ENCODE results near the gene HTR3D. TPM values are rescaled to one million over a fixed set of nuclear protein-coding genes. Genes with fewer than 3 reads are reported as not detected.

HTR3D gene
- total and polyA plus RNA-seq, 11 donors, result not detected

GRCh38 chr3:184011937-184012889, 19.3 kb upstream of the HTR3D start:
- peaks cover 0 to 56% (median 45%) of the 10 kb centered on the region in 9 donors for H3K36me3 ChIP-seq
- ATAC-seq (no peak), DNase-seq (no peak)
- no peak overlapping the region for H3K4me3 ChIP-seq
- peaks cover 0 to 44% (median 19%) of the 10 kb centered on the region in 12 donors for H3K4me1 ChIP-seq
- TF ChIP-seq, protein P1, sequence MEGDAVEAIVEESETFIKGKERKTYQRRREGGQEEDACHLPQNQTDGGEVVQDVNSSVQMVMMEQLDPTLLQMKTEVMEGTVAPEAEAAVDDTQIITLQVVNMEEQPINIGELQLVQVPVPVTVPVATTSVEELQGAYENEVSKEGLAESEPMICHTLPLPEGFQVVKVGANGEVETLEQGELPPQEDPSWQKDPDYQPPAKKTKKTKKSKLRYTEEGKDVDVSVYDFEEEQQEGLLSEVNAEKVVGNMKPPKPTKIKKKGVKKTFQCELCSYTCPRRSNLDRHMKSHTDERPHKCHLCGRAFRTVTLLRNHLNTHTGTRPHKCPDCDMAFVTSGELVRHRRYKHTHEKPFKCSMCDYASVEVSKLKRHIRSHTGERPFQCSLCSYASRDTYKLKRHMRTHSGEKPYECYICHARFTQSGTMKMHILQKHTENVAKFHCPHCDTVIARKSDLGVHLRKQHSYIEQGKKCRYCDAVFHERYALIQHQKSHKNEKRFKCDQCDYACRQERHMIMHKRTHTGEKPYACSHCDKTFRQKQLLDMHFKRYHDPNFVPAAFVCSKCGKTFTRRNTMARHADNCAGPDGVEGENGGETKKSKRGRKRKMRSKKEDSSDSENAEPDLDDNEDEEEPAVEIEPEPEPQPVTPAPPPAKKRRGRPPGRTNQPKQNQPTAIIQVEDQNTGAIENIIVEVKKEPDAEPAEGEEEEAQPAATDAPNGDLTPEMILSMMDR (IDR thresholded peaks at IDR 0.05), result no peak
- no peak for TF ChIP-seq POLR2A (IDR thresholded peaks at IDR 0.05)
- H3K27ac ChIP-seq, result no peak overlapping the region
- no peaks in the 10 kb centered on the region for H3K27me3 ChIP-seq
- intact Hi-C loops (cut with DNase I), result loop anchor here in 2 of 10 donors (10.0 kb wide), 2 partner anchors 123 to 233 kb away; partner anchors contain the start of genes ALG3 (in 2 of the 2), EEF1AKMT4 (in 2 of the 2) and EIF2B5 (in 1 of the 2)
- WGBS, 4 donors, result 84 to 91% (median 87%) methylated on average over 6 of the region's 6 CpGs
- no peaks in the 10 kb centered on the region for H3K9me3 ChIP-seq

- TF ChIP-seq, protein P1 (IDR thresholded peaks at IDR 0.05), result no peak
- peak in 1 of 2 donors; percentile 75 for TF ChIP-seq POLR2A (IDR thresholded peaks at IDR 0.05)
- peak overlapping the region; percentile 80 to 92 (median 84) for H3K27ac ChIP-seq
- 45 to 63% (median 57%) methylated on average over 10 of the region's 10 CpGs for WGBS, 4 donors
- DNase-seq (peak in 4 of 5 donors; percentile 41 to 76 (median 52)), ATAC-seq (peak; percentile 64 to 68 (median 66))
- H3K4me1 ChIP-seq, result peaks cover 0 to 33% (median 15%) of the 10 kb centered on the region in 12 donors
- intact Hi-C loops (cut with DNase I), result loop anchor here in 8 of 10 donors (2.0 to 10.0 kb wide), 9 partner anchors 117 to 282 kb away; partner anchors contain the start of genes ALG3 (in 4 of the 8), EEF1AKMT4 (in 4 of the 8), EIF2B5 (in 3 of the 8) and PSMD2 (in 1 of the 8)
- H3K9me3 ChIP-seq, result no peaks in the 10 kb centered on the region
- peaks cover 0 to 33% (median 22%) of the 10 kb centered on the region in 9 donors for H3K36me3 ChIP-seq
- no peaks in the 10 kb centered on the region for H3K27me3 ChIP-seq
- H3K4me3 ChIP-seq, result peak overlapping the region in 11 of 12 donors; percentile 23 to 95 (median 52)
Observed at GRCh38 chr3:184015381-184016019, 16.0 kb upstream of the HTR3D start.

GRCh38 chr3:184016169-184016570, 15.4 kb upstream of the HTR3D start:
- Histone ChIP-seq H3K9me3 (no peaks in the 10 kb centered on the region), H3K36me3 (peaks cover 0 to 26% (median 21%) of the 10 kb centered on the region in 9 donors), H3K27ac (peak overlapping the region; percentile 80 to 92 (median 84)), H3K27me3 (no peaks in the 10 kb centered on the region), H3K4me3 (peak overlapping the region in 9 of 12 donors; percentile 1 to 99 (median 78)), H3K4me1 (peaks cover 0 to 33% (median 15%) of the 10 kb centered on the region in 12 donors)
- intact Hi-C loops (cut with DNase I), result loop anchor here in 8 of 10 donors (2.0 to 10.0 kb wide), 9 partner anchors 116 to 281 kb away; partner anchors contain the start of genes ALG3 (in 4 of the 8), EEF1AKMT4 (in 4 of the 8), EIF2B5 (in 3 of the 8) and PSMD2 (in 1 of the 8)
- peak in 1 of 4 donors; percentile 1 for ATAC-seq
- DNase-seq, result no peak
- no peak for TF ChIP-seq POLR2A (IDR thresholded peaks at IDR 0.05)
- TF ChIP-seq, protein P1 (IDR thresholded peaks at IDR 0.05), result no peak
- WGBS, 4 donors, result 41 to 59% (median 45%) methylated on average over 5 of the region's 5 CpGs

Data from heart left ventricle (tissue), 16 donors.